Measurements from ENCODE around the gene ZBTB7B. TPM values are rescaled to one million over a fixed set of nuclear protein-coding genes. Genes with fewer than 3 reads are reported as not detected.

ZBTB7B gene
- total RNA-seq, 1 experiment from 2014 or later = 38.3 TPM

GRCh38 chr1:154958036-154958435 is 44.6 kb upstream of the ZBTB7B start:
- no peaks in the 10 kb centered on the region; the same call in 1 of the 2 replicates for H3K79me2 ChIP-seq (ENCODE audit: insufficient read depth, low read length)
- no peaks in the 10 kb centered on the region for H3K79me1 ChIP-seq (ENCODE audit: insufficient read depth, low read depth, low read length, poor library complexity, severe bottlenecking)
- no peak for TF ChIP-seq CTCF (conservative IDR thresholded peaks at IDR 0.05)
- H2BK5ac ChIP-seq (ENCODE audit: insufficient read length, low read length) = no peak overlapping the region
- H3K4me3 Mint-ChIP-seq = no peak overlapping the region
- H3K4me1 ChIP-seq (ENCODE audit: insufficient read depth, low read length) = peaks cover 6% of the 10 kb centered on the region; the same call in 1 of the 2 replicates
- H4K8ac ChIP-seq (replicated peaks; ENCODE audit: insufficient read length, low read depth, low read length) = no peak overlapping the region
- H2BK15ac ChIP-seq (ENCODE audit: low read depth, low read length) = no peak overlapping the region
- peaks cover 7 to 36% (median 24%) of the 10 kb centered on the region in 3 experiments; a peak in 6 of 7 replicates for H3K36me3 Mint-ChIP-seq (ENCODE audit: insufficient read depth in 1 of 3, low read depth in 3 of 3)
- H3K9me3 Mint-ChIP-seq = no peaks in the 10 kb centered on the region
- no CpG with 5 or more reads among the region's 2 CpGs for WGBS (ENCODE audit: extremely low coverage, insufficient read length, low lambda C conversion rate)
- no peak overlapping the region for H3K23ac ChIP-seq (ENCODE audit: insufficient read length, low read depth, low read length)
- H4K5ac ChIP-seq (ENCODE audit: insufficient read length, low read depth, low read length) = no peak overlapping the region
- no peak overlapping the region for H3K27ac ChIP-seq (ENCODE audit: insufficient read length, low read depth, low read length)
- no peak overlapping the region for H3T11ph ChIP-seq (ENCODE audit: low read length)
- no peaks in the 10 kb centered on the region for H4K20me1 ChIP-seq (ENCODE audit: control insufficient read depth, insufficient read depth, insufficient read length)
- no peak overlapping the region for H3K27ac Mint-ChIP-seq
- H2AFZ ChIP-seq (ENCODE audit: low read length) = no peak overlapping the region
- H3K4me2 ChIP-seq (ENCODE audit: insufficient read depth, insufficient read length, low read length) = no peak overlapping the region
- no peak overlapping the region for H3K18ac ChIP-seq (ENCODE audit: insufficient read length, low read depth, low read length)
- H3K14ac ChIP-seq (ENCODE audit: insufficient read depth, low read length) = no peak overlapping the region
- no peak for DNase-seq
- H3K27me3 Mint-ChIP-seq (ENCODE audit: low read depth) = no peaks in the 10 kb centered on the region
- H4K91ac ChIP-seq (ENCODE audit: insufficient read length, low read depth, low read length) = no peak overlapping the region
- no peak overlapping the region for H3K9ac ChIP-seq (ENCODE audit: extremely low read depth, insufficient read length, low read length)
- H2AK5ac ChIP-seq (ENCODE audit: insufficient read length, low read length) = no peak overlapping the region
- H3K56ac ChIP-seq (ENCODE audit: insufficient read length, low read depth, low read length) = no peak overlapping the region
- H3K9me3 ChIP-seq (ENCODE audit: control insufficient read depth, low read depth, low read length) = no peaks in the 10 kb centered on the region
- no peak overlapping the region for H3K4ac ChIP-seq (ENCODE audit: low read depth, low read length)
- H2BK120ac ChIP-seq (ENCODE audit: low read depth, low read length, poor library complexity, severe bottlenecking) = no peak overlapping the region
- H3K23me2 ChIP-seq (ENCODE audit: insufficient read length, low read depth, low read length, poor library complexity, severe bottlenecking) = peaks cover 16% of the 10 kb centered on the region
- H3K27me3 ChIP-seq (ENCODE audit: insufficient read depth, low read length) = no peaks in the 10 kb centered on the region
- peaks cover 62 to 70% of the 10 kb centered on the region in 2 experiments for H3K4me1 Mint-ChIP-seq
- no peak overlapping the region for H2BK12ac ChIP-seq (ENCODE audit: insufficient read length, low read depth, low read length)
- no peak overlapping the region for H2BK20ac ChIP-seq (ENCODE audit: low read depth, low read length, poor library complexity, severe bottlenecking)
